Gastroesophageal sphincter (tissue), 4 donors: ENCODE data around the gene NINL. TPM values are rescaled to one million over a fixed set of nuclear protein-coding genes. Genes with fewer than 3 reads are reported as not detected.
"Not testable (repeated sequence)": the region's sequence is repeated elsewhere in the genome, so short reads cannot be mapped to it uniquely, and the experiment has no call there.

Experiments
- ATAC-seq: fragments of 150-250 bp; one replicate; pipeline ENCODE4 v1.9.1; 2016; ENCODE audit warnings: mild to moderate bottlenecking, moderate library complexity
- H3K27ac ChIP-seq, 4 donors: fragments of 200-600 bp; sonication (generic) in 3 of 4; 1 replicate in 3 of 4; 2 replicates in 1 of 4; pipeline ENCODE4 v1.5.1; 2016 to 2019
- H3K27me3 ChIP-seq: fragments of 200-600 bp; sonication (generic); one replicate; pipeline ENCODE4 v1.5.1; 2019
- H3K36me3 ChIP-seq, 2 donors: fragments of 200-600 bp; sonication (generic); one replicate each; pipeline ENCODE4 v1.5.1; 2019; ENCODE audit warnings: control low read depth in 1 of 2
- H3K4me1 ChIP-seq, 3 donors: fragments of 200-600 bp; sonication (generic); 1 replicate in 2 of 3; 2 replicates in 1 of 3; pipeline ENCODE4 v1.5.1; 2016 to 2019; ENCODE audit warnings: control low read depth in 2 of 3
- H3K4me3 ChIP-seq, 2 donors: fragments of 200-600 bp; sonication (generic); one replicate each; pipeline ENCODE4 v1.5.1; 2019; ENCODE audit warnings: mild to moderate bottlenecking in 1 of 2, moderate library complexity in 1 of 2
- H3K9me3 ChIP-seq, 3 donors: fragments of 200-600 bp; sonication (generic); one replicate each; pipeline ENCODE4 v1.5.1; 2017 to 2019; ENCODE audit warnings: control low read depth in 2 of 3
- EP300 ChIP-seq: sonication (generic); formaldehyde crosslinking; IDR thresholded peaks from one replicate; pipeline ENCODE4 v1.6.1; 2017; ENCODE audit warnings: antibody characterized with exemption, mild to moderate bottlenecking
- POLR2A ChIP-seq, 2 donors: fragments of 450-650 bp; IDR thresholded peaks; one replicate each; pipeline ENCODE4 v1.6.1; 2017; ENCODE audit warnings: antibody characterized with exemption in 2 of 2, mild to moderate bottlenecking in 2 of 2, moderate library complexity in 1 of 2
- POLR2AphosphoS5 ChIP-seq: sonication (generic); formaldehyde crosslinking; IDR thresholded peaks from one replicate; pipeline ENCODE4 v1.6.1; 2017; ENCODE audit warnings: antibody characterized with exemption
- WGBS, 2 donors: methylation state at CpG; one replicate each; pipeline ENCODE4 v1.1.5; 2018; ENCODE audit warnings: low coverage in 1 of 2; 5-methylcytosine and 5-hydroxymethylcytosine counted together
- total RNA-seq, 4 donors: library from RNA; depleted of rRNA; stranded (reverse); fragments of >200 nt; gene quantifications; one replicate each; pipeline ENCODE4 v1.1.0, GENCODE V29; 2016
- TF ChIP-seq, protein P1 (sequence below), 4 experiments: fragments of 200-600 bp in 2 of 4; fragments of 450-650 bp in 2 of 4; sonication (generic) in 1 of 4; IDR thresholded peaks; one replicate each; pipeline ENCODE4 v1.5.1; 2017 to 2019; ENCODE audit warnings: antibody characterized with exemption in 4 of 4, mild to moderate bottlenecking in 2 of 4, moderate library complexity in 2 of 4

NINL gene
- total RNA-seq, 4 donors from 2014 or later = 4.2 to 7.5 (median 5.8) TPM

DNA sequence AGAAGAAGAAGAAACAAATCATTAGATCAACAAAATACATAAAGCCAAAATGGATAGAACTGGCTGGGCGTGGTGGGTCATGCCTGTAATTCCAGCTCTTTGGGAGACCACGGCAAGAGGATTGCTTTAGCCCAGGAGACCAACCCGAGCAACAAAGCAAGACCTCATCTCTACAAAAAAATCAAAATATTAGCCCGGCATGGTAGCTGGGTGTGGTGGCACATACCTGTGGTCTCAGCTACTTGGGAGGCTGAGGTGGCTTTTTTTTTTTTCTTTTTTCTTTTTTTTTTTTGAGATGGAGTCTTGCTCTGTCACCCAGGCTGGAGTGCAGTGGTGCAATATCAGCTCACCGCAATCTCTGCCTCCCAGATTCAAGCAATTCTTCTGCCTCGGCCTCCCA lies 21.5 kb downstream of the NINL start:
- H3K36me3 ChIP-seq = no peaks in the 10 kb centered on the region
- no peak for ATAC-seq
- H3K27ac ChIP-seq = no peak overlapping the region
- 92 to 97% methylated on average over 6 of the region's 6 CpGs for WGBS, 2 donors
- TF ChIP-seq, protein P1, sequence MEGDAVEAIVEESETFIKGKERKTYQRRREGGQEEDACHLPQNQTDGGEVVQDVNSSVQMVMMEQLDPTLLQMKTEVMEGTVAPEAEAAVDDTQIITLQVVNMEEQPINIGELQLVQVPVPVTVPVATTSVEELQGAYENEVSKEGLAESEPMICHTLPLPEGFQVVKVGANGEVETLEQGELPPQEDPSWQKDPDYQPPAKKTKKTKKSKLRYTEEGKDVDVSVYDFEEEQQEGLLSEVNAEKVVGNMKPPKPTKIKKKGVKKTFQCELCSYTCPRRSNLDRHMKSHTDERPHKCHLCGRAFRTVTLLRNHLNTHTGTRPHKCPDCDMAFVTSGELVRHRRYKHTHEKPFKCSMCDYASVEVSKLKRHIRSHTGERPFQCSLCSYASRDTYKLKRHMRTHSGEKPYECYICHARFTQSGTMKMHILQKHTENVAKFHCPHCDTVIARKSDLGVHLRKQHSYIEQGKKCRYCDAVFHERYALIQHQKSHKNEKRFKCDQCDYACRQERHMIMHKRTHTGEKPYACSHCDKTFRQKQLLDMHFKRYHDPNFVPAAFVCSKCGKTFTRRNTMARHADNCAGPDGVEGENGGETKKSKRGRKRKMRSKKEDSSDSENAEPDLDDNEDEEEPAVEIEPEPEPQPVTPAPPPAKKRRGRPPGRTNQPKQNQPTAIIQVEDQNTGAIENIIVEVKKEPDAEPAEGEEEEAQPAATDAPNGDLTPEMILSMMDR (IDR thresholded peaks at IDR 0.05) = no peak
- TF ChIP-seq POLR2AphosphoS5 = no peak
- no peak for TF ChIP-seq EP300
- no peak for TF ChIP-seq POLR2A (IDR thresholded peaks at IDR 0.05)
- H3K4me1 ChIP-seq = peaks cover 0 to 6% (median 0%) of the 10 kb centered on the region in 3 donors
- H3K27me3 ChIP-seq = no peaks in the 10 kb centered on the region
- H3K4me3 ChIP-seq = no peak overlapping the region
- H3K9me3 ChIP-seq = no peaks in the 10 kb centered on the region

DNA sequence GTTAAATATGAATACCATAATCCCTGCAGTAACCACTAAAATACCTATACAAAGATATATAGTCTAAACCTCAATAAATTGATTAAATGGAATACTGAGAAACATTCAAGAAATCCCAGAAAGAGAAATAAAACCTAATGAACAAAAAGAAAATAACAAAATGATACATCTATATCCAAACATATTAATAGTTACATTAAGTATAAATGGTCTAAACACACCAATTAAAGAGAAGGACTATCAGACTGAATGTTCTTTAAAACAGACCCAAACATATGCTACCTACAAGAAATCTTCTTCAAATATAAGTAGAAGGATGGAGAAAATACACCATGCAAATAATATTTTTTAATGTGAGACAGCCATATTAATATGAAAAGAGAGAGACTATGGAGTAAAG lies 22.0 kb downstream of the NINL start:
- H3K4me3 ChIP-seq = no peak overlapping the region
- H3K4me1 ChIP-seq = peaks cover 0 to 6% (median 0%) of the 10 kb centered on the region in 3 donors
- TF ChIP-seq POLR2A (IDR thresholded peaks at IDR 0.05) = no peak
- TF ChIP-seq, protein P1 (IDR thresholded peaks at IDR 0.05) = no peak
- no peak for TF ChIP-seq EP300
- no peak for TF ChIP-seq POLR2AphosphoS5
- ATAC-seq = no peak
- no peak overlapping the region for H3K27ac ChIP-seq
- no peaks in the 10 kb centered on the region for H3K36me3 ChIP-seq
- no peaks in the 10 kb centered on the region for H3K9me3 ChIP-seq
- H3K27me3 ChIP-seq = no peaks in the 10 kb centered on the region

DNA sequence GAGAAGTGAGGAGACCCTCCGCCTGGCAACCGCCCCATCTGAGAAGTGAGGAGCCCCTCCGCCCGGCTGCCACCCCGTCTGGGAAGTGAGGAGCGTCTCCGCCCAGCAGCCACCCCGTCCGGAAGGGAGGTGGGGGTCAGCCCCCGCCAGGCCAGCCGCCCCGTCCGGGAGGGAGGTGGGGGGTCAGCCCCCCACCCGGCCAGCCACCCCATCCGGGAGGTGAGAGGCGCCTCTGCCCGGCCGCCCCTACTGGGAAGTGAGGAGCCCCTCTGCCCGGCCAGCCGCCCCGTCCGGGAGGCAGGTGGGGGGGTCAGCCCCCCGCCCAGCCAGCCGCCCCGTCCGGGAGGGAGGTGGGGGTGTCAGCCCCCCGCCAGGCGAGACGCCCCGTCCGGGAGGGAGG lies 23.6 kb downstream of the NINL start:
- no CpG with 5 or more reads among the region's 31 CpGs for WGBS, 2 donors
- H3K9me3 ChIP-seq, H3K4me3 ChIP-seq, H3K27me3 ChIP-seq, ATAC-seq, H3K4me1 ChIP-seq, H3K36me3 ChIP-seq, H3K27ac ChIP-seq: not testable (repeated sequence)

DNA sequence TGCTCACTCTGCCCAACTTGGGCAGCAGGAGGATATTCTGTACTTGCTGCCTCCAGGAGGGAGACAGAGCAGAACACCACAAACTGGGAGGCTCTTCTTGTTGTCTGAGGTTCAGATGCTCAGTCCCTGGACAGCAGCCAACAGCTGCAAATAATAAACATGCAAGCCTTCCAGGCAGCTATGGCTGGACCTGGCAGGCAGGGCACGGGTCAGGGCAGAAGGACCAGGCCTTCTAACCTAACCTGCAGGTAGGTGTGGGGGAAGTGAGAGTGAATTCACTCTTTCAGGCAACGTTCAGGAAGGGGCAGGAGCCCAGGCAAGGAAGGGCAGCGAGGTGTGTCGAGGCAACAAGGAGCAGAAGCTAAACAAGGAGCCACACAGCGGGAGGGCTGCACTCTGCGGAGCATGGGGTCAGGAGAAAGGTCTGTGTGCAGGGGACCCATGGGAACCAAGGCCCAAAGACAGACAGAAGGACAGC lies 31.5 kb downstream of the NINL start:
- Histone ChIP-seq H3K9me3 (no peaks in the 10 kb centered on the region), H3K27me3 (no peaks in the 10 kb centered on the region), H3K27ac (no peak overlapping the region), H3K4me1 (peaks cover 4 to 28% (median 7%) of the 10 kb centered on the region in 3 donors), H3K4me3 (no peak overlapping the region), H3K36me3 (peaks cover 0 to 6% of the 10 kb centered on the region in 2 donors)
- 56 to 76% methylated on average over 5 to 6 of the region's 6 CpGs for WGBS, 2 donors
- TF ChIP-seq POLR2AphosphoS5 (no peak), POLR2A (IDR thresholded peaks at IDR 0.05) (no peak), EP300 (no peak)
- TF ChIP-seq, protein P1 (IDR thresholded peaks at IDR 0.05) = no peak
- no peak for ATAC-seq

DNA sequence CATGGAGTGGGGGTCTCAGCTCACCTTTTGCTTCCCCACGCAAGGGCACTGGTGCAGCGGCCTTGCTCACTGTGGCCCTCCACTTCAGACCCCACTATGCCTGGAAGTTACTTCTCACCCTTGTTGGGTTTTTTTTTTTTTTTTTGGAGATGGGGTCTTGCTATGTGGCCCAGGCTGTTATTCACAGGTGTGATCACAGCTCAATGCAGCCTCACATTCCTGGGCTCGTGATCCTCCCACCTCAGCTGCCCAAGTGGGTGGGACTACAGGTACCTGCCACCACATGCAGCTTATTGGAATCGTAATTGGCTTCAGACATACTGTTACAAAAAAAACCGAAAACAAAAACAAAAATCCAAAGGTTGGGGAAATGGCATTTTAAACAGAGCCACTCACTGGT lies 32.4 kb downstream of the NINL start:
- Histone ChIP-seq H3K27me3 (no peaks in the 10 kb centered on the region), H3K9me3 (no peaks in the 10 kb centered on the region), H3K27ac (no peak overlapping the region), H3K4me1 (peaks cover 4 to 30% (median 7%) of the 10 kb centered on the region in 3 donors), H3K36me3 (peaks cover 0 to 6% of the 10 kb centered on the region in 2 donors), H3K4me3 (no peak overlapping the region)
- WGBS, 2 donors = 95 to 100% methylated on average over 2 to 4 of the region's 5 CpGs
- no peak for ATAC-seq
- TF ChIP-seq, protein P1 (IDR thresholded peaks at IDR 0.05) = no peak
- no peak for TF ChIP-seq POLR2A (IDR thresholded peaks at IDR 0.05)
- no peak for TF ChIP-seq EP300
